GM12878 (cell line): ENCODE results near the gene CETP. TPM values are rescaled to one million over a fixed set of nuclear protein-coding genes. Genes with fewer than 3 reads are reported as not detected.
A peak's percentile ranks its signal among the peaks of the same experiment; 100 is the strongest.

Experiments
- BHLHE40 ChIP-seq, 2 experiments: fragments of 450-650 bp in 1 of 2; IDR thresholded peaks; 2 replicates each; pipeline ENCODE4 v1.6.1; 2011 to 2017; ENCODE audit warnings: low read depth in 2 of 2, borderline replicate concordance in 1 of 2, improper control_type of control experiment in 1 of 2, low read length in 1 of 2, mild to moderate bottlenecking in 1 of 2
- BMI1 ChIP-seq: fragments of 450-650 bp; IDR thresholded peaks from 2 replicates; pipeline ENCODE4 v1.6.1; 2016; ENCODE audit warnings: mild to moderate bottlenecking, moderate library complexity, borderline replicate concordance
- CBFB ChIP-seq: IDR thresholded peaks from 2 replicates; pipeline ENCODE4 v1.6.1; 2016; ENCODE audit warnings: antibody characterized with exemption, low read depth
- CREB1 ChIP-seq: IDR thresholded peaks from 2 replicates; pipeline ENCODE4 v1.6.1; 2012; ENCODE audit warnings: low read depth, mild to moderate bottlenecking, inconsistent platforms
- EED ChIP-seq: sonication (generic); IDR thresholded peaks from 2 replicates; pipeline ENCODE4 v1.6.1; 2016; ENCODE audit warnings: antibody characterized with exemption, low read depth
- GABPA ChIP-seq: IDR thresholded peaks from 2 replicates; pipeline ENCODE4 v1.6.1; 2014; ENCODE audit warnings: antibody characterized with exemption, low read depth, mild to moderate bottlenecking, inconsistent platforms
- IKZF1 ChIP-seq: fragments of 450-650 bp; conservative IDR thresholded peaks from 2 replicates; pipeline ENCODE4 v1.6.1; 2017; ENCODE audit warnings: antibody characterized with exemption, mild to moderate bottlenecking
- MEF2B ChIP-seq: fragments of 450-650 bp; IDR thresholded peaks from 2 replicates; pipeline ENCODE4 v1.6.1; 2018; ENCODE audit warnings: mild to moderate bottlenecking, moderate library complexity; ENCODE audit not compliant: partially characterized antibody, poor library complexity, severe bottlenecking
- MLLT1 ChIP-seq: fragments of 450-650 bp; IDR thresholded peaks from 2 replicates; pipeline ENCODE4 v1.6.1; 2016; ENCODE audit warnings: mild to moderate bottlenecking
- RUNX3 ChIP-seq: IDR thresholded peaks from 2 replicates; pipeline ENCODE4 v1.6.1; 2012; ENCODE audit warnings: low read length, inconsistent platforms
- SMC3 ChIP-seq: IDR thresholded peaks from 2 replicates; pipeline ENCODE4 v1.6.1; 2011; ENCODE audit warnings: low read length, improper control_type of control experiment, borderline replicate concordance
- SPI1 ChIP-seq: IDR thresholded peaks from 2 replicates; pipeline ENCODE4 v1.6.1; 2011; ENCODE audit warnings: low read depth, mild to moderate bottlenecking, low read length, moderate library complexity, borderline replicate concordance; ENCODE audit not compliant: insufficient read depth
- SRF ChIP-seq, 2 experiments: IDR thresholded peaks; 2 replicates each; pipeline ENCODE4 v1.6.1; 2011; ENCODE audit warnings: low read depth in 2 of 2, low read length in 2 of 2, mild to moderate bottlenecking in 1 of 2, moderate library complexity in 1 of 2
- TBL1XR1 ChIP-seq: IDR thresholded peaks from 2 replicates; pipeline ENCODE4 v1.6.1; 2012; ENCODE audit warnings: low read depth, low read length, improper control_type of control experiment
- TCF12 ChIP-seq: IDR thresholded peaks from 2 replicates; pipeline ENCODE4 v1.6.1; 2011; ENCODE audit warnings: low read depth, mild to moderate bottlenecking, low read length
- ZNF217 ChIP-seq: fragments of 450-650 bp; IDR thresholded peaks from 2 replicates; pipeline ENCODE4 v1.6.1; 2017; ENCODE audit warnings: antibody characterized with exemption, mild to moderate bottlenecking
- ZNF24 ChIP-seq: fragments of 450-650 bp; IDR thresholded peaks from 2 replicates; pipeline ENCODE4 v1.6.1; 2017; ENCODE audit warnings: antibody characterized with exemption, mild to moderate bottlenecking
- ZNF592 ChIP-seq: fragments of 450-650 bp; IDR thresholded peaks from 2 replicates; pipeline ENCODE4 v1.6.1; 2017; ENCODE audit warnings: mild to moderate bottlenecking, moderate library complexity
- ZNF687 ChIP-seq: fragments of 450-650 bp; IDR thresholded peaks from 2 replicates; pipeline ENCODE4 v1.6.1; 2017; ENCODE audit warnings: mild to moderate bottlenecking, moderate library complexity
- polyA plus RNA-seq, 11 experiments: library from polyadenylated mRNA; depleted of rRNA in 4 of 11; unstranded in 6 of 11; stranded (reverse) in 5 of 11; fragments of >200 nt; fragmentation: Nextera tagmentation in 4 of 11; fragmentation: Illumina TruSeq in 1 of 11; extraction: Ambion mirVana in 4 of 11; extraction: Trizol in 1 of 11; gene quantifications; 1 replicate in 1 of 11; 2 replicates in 10 of 11; pipeline versions ENCODE4 v1.2.1 to v1.2.3, GENCODE V29; 2011 to 2016; ENCODE audit warnings: inconsistent platforms in 2 of 11, missing spikeins in 2 of 11, low read depth in 1 of 11
- total RNA-seq, 4 experiments: library from RNA; depleted of rRNA in 3 of 4; stranded (reverse); fragments of >200 nt in 3 of 4; fragmentation: Illumina TruSeq in 1 of 4; extraction: Trizol in 1 of 4; gene quantifications; 2 replicates each; pipeline versions ENCODE4 v1.2.1 to v1.2.3, GENCODE V29; 2013 to 2021

The CETP gene
- total and polyA plus RNA-seq, 10 of the 15 experiments (the other 5 are each of a cell fraction or from before 2014, with no cell fraction given): 1.2 to 6.4 (median 2.1) TPM

- TF ChIP-seq ZNF687 (peak; percentile 90), SPI1 (peak; percentile 33; the same call in 1 of the 2 replicates), RUNX3 (peak; percentile 47; the same call in 1 of the 2 replicates), CREB1 (peak; percentile 76), TBL1XR1 (0 out of 2 replicates have a peak, but pooled peaks have one; percentile 17), BMI1 (no peak), GABPA (no peak), ZNF217 (peak; percentile 95), MLLT1 (no peak), MEF2B (peak; percentile 93), EED (peak; percentile 79), TCF12 (0 out of 2 replicates have a peak, but pooled peaks have one; percentile 15), SRF (IDR thresholded peaks at IDR 0.05; ENCODE audit: low read depth in 2 of 2, low read length in 2 of 2) (peak; percentile 75 to 94), ZNF592 (0 out of 2 replicates have a peak, but pooled peaks have one; percentile 41), SMC3 (no peak), IKZF1 (peak; percentile 78), ZNF24 (0 out of 2 replicates have a peak, but pooled peaks have one; percentile 24), CBFB (no peak), BHLHE40 (IDR thresholded peaks at IDR 0.05; ENCODE audit: borderline replicate concordance in 1 of 2, low read depth in 2 of 2, low read length in 1 of 2) (peak in 1 of 2 experiments; percentile 30; a peak in 1 of 4 replicates)
Measured at GRCh38 chr16:57000271-57001025, 38.7 kb downstream of the CETP start (continued).
